Measurements from ENCODE around the gene AGGF1.
"Not testable (repeated sequence)": the region's sequence is repeated elsewhere in the genome, so short reads cannot be mapped to it uniquely, and the experiment has no call there.

The AGGF1 gene

DNA sequence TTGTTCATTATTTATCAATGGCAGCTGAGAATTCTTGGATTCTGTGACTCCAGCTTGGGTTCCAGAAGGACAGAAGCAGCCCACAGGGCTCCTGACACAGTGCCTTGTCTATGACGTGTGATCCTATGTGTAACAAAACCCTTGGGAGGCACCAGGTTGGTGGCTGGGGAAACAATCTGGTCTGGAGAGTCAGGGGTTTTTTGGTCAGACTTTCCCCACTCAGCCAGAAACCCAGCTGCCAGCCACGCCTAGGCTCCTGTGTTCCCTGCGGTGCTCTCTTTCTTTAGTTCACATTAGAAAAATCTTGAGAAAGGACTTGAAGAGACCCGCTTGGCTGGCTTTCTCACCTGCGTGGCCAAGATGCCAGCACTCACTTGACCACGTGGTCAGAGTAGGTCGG is 72.3 kb downstream of the AGGF1 start:
- H3K9ac ChIP-seq (ENCODE audit: low read length), result no peak overlapping the region
- TF ChIP-seq, protein P1, sequence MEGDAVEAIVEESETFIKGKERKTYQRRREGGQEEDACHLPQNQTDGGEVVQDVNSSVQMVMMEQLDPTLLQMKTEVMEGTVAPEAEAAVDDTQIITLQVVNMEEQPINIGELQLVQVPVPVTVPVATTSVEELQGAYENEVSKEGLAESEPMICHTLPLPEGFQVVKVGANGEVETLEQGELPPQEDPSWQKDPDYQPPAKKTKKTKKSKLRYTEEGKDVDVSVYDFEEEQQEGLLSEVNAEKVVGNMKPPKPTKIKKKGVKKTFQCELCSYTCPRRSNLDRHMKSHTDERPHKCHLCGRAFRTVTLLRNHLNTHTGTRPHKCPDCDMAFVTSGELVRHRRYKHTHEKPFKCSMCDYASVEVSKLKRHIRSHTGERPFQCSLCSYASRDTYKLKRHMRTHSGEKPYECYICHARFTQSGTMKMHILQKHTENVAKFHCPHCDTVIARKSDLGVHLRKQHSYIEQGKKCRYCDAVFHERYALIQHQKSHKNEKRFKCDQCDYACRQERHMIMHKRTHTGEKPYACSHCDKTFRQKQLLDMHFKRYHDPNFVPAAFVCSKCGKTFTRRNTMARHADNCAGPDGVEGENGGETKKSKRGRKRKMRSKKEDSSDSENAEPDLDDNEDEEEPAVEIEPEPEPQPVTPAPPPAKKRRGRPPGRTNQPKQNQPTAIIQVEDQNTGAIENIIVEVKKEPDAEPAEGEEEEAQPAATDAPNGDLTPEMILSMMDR (IDR thresholded peaks at IDR 0.05; ENCODE audit: insufficient read depth, low read length, poor library complexity, severe bottlenecking), result no peak
- TF ChIP-seq EZH2phosphoT487 (conservative IDR thresholded peaks at IDR 0.05; ENCODE audit: low read length), result no peak
- H3K36me3 ChIP-seq (ENCODE audit: low read length), result no peaks in the 10 kb centered on the region
- H3K27ac ChIP-seq (ENCODE audit: low read depth, low read length), result no peak overlapping the region
- no peaks in the 10 kb centered on the region for H4K20me1 ChIP-seq (ENCODE audit: low read depth, low read length)
- no peaks in the 10 kb centered on the region for H3K27me3 ChIP-seq (ENCODE audit: low read length)
- H3K9me2 ChIP-seq (replicated peaks; ENCODE audit: insufficient read depth, low read length), result no peaks in the 10 kb centered on the region
- no peaks in the 10 kb centered on the region for H3F3A ChIP-seq (ENCODE audit: insufficient read depth)
- H3K9me3 ChIP-seq (ENCODE audit: insufficient read depth, low read length), result no peaks in the 10 kb centered on the region
- no peaks in the 10 kb centered on the region for H3K79me2 ChIP-seq (ENCODE audit: insufficient read depth, low read length)
- no peak overlapping the region for H3K4me2 ChIP-seq (ENCODE audit: low read depth, low read length, poor library complexity, severe bottlenecking)
- no peak overlapping the region for H2AFZ ChIP-seq (ENCODE audit: low read depth, low read length, severe bottlenecking)
- no peak overlapping the region for H3K4me3 ChIP-seq (ENCODE audit: insufficient read depth, low read length, poor library complexity, severe bottlenecking)

DNA sequence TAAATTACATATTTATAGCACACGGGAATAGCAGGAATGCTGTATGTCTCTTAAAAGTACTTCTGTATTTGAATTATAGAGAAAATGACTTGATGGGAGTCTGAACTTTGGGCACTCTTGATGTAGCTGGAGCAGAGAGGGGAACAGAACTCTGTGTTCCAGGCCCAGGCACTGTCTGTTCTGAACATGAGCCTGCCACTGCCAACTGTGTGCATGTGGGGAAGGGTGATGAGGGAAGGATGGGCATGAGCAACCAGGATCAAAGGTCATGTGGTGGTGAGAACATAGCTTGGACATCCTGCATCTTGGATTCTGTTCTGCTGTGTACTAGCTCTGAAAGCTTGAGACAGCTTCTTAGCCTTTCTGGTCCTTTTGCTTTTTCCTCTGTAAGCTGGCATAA is 73.3 kb downstream of the AGGF1 start:
- Histone ChIP-seq H4K20me1 (ENCODE audit: low read depth, low read length) (no peaks in the 10 kb centered on the region), H3K27ac (ENCODE audit: low read depth, low read length) (no peak overlapping the region), H3K27me3 (ENCODE audit: low read length) (no peaks in the 10 kb centered on the region), H3K9me3 (ENCODE audit: insufficient read depth, low read length) (no peaks in the 10 kb centered on the region), H3K9me2 (replicated peaks; ENCODE audit: insufficient read depth, low read length) (no peaks in the 10 kb centered on the region), H3F3A (ENCODE audit: insufficient read depth) (no peaks in the 10 kb centered on the region), H3K4me2 (ENCODE audit: low read depth, low read length, poor library complexity, severe bottlenecking) (no peak overlapping the region), H2AFZ (ENCODE audit: low read depth, low read length, severe bottlenecking) (no peak overlapping the region), H3K36me3 (ENCODE audit: low read length) (no peaks in the 10 kb centered on the region), H3K79me2 (ENCODE audit: insufficient read depth, low read length) (no peaks in the 10 kb centered on the region), H3K9ac (ENCODE audit: low read length) (no peak overlapping the region), H3K4me3 (ENCODE audit: insufficient read depth, low read length, poor library complexity, severe bottlenecking) (no peak overlapping the region)
- TF ChIP-seq, protein P1 (IDR thresholded peaks at IDR 0.05; ENCODE audit: insufficient read depth, low read length, poor library complexity, severe bottlenecking), result no peak
- no peak for TF ChIP-seq EZH2phosphoT487 (conservative IDR thresholded peaks at IDR 0.05; ENCODE audit: low read length)

DNA sequence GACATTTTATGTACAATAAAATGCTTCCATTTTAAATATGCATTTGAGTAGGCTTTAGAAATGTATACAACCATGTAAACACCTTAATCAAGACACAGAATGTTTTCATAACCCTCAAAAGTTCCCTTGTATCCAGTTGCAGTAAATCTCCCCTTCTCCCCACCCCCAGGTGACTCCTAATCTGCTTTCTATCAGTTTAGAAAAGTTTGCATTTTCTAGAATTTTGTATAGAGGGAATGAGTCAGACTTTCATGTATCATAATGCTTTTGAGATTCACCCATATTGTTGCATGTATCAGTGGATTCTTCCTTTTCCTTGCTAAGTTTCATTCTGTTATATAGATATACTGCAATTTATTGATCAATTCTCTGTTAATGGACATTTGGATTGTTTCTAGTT is 74.6 kb downstream of the AGGF1 start:
- H3K4me3 ChIP-seq (ENCODE audit: insufficient read depth, low read length, poor library complexity, severe bottlenecking), result no peak overlapping the region
- no peaks in the 10 kb centered on the region for H4K20me1 ChIP-seq (ENCODE audit: low read depth, low read length)
- H3K4me2 ChIP-seq (ENCODE audit: low read depth, low read length, poor library complexity, severe bottlenecking), result no peak overlapping the region
- no peak overlapping the region for H3K27ac ChIP-seq (ENCODE audit: low read depth, low read length)
- H3K9me3 ChIP-seq (ENCODE audit: insufficient read depth, low read length), result no peaks in the 10 kb centered on the region
- H2AFZ ChIP-seq (ENCODE audit: low read depth, low read length, severe bottlenecking), result no peak overlapping the region
- no peak overlapping the region for H3K9ac ChIP-seq (ENCODE audit: low read length)
- no peaks in the 10 kb centered on the region for H3K27me3 ChIP-seq (ENCODE audit: low read length)
- TF ChIP-seq, protein P1 (IDR thresholded peaks at IDR 0.05; ENCODE audit: insufficient read depth, low read length, poor library complexity, severe bottlenecking), result no peak
- TF ChIP-seq EZH2phosphoT487 (conservative IDR thresholded peaks at IDR 0.05; ENCODE audit: low read length), result no peak
- H3K36me3 ChIP-seq (ENCODE audit: low read length), result no peaks in the 10 kb centered on the region
- H3K9me2 ChIP-seq (replicated peaks; ENCODE audit: insufficient read depth, low read length), result no peaks in the 10 kb centered on the region
- no peaks in the 10 kb centered on the region for H3F3A ChIP-seq (ENCODE audit: insufficient read depth)
- no peaks in the 10 kb centered on the region for H3K79me2 ChIP-seq (ENCODE audit: insufficient read depth, low read length)

DNA sequence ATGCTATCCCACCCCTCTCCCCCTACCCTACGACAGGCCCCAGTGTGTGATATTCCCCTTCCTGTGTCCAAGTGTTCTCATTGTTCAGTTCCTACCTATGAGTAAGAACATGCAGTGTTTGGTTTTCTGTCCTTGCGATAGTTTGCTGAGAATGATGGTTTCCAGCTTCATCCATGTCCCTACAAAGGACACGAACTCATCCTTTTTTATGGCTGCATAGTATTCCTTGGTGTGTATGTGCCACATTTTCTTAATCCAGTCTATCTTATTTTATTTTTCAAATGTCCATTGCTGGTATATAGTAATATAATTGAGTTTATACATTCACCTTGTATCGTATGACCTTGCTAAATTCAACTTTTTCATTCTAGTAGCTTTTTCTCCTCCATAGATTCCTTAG is 76.8 kb downstream of the AGGF1 start:
- not testable (repeated sequence) for H3K9me2 ChIP-seq (replicated peaks; ENCODE audit: insufficient read depth, low read length); H3K9ac ChIP-seq (ENCODE audit: low read length); H3K36me3 ChIP-seq (ENCODE audit: low read length); H4K20me1 ChIP-seq (ENCODE audit: low read depth, low read length); H3K9me3 ChIP-seq (ENCODE audit: insufficient read depth, low read length); H3K79me2 ChIP-seq (ENCODE audit: insufficient read depth, low read length); H3K4me3 ChIP-seq (ENCODE audit: insufficient read depth, low read length, poor library complexity, severe bottlenecking); H2AFZ ChIP-seq (ENCODE audit: low read depth, low read length, severe bottlenecking); H3F3A ChIP-seq (ENCODE audit: insufficient read depth); H3K4me2 ChIP-seq (ENCODE audit: low read depth, low read length, poor library complexity, severe bottlenecking); H3K27me3 ChIP-seq (ENCODE audit: low read length); H3K27ac ChIP-seq (ENCODE audit: low read depth, low read length)
